Measurements from ENCODE around the gene TIMM22.
"Not testable (repeated sequence)": the region's sequence is repeated elsewhere in the genome, so short reads cannot be mapped to it uniquely, and the experiment has no call there.

The TIMM22 gene

GRCh38 chr17:973053-973452 lies 23.9 kb upstream of the TIMM22 start:
- no peak for DNase-seq (ENCODE audit: low read depth)

DNA sequence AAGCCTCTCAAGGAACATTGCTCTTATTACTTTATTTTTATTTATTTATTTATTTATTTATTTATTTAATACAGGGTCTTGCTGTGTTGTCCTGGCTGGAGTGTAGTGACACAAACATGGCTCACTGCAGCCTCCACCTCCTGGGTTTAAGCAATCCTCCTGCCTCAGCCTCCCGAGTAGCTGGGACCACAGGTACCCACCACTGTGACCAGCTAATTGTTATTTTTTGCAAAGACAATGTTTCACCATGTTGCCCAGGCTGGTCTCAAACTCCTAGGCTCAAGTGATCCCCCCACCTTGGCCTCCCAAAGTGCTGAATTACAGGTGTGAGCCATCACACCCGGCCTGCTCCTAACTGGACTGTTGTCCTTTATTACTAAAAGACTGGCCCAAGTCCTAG lies 22.2 kb upstream of the TIMM22 start:
- DNase-seq (ENCODE audit: low read depth), result not testable (repeated sequence)

- DNase-seq (ENCODE audit: low read depth), result no peak
These were observed 21.5 kb upstream of the TIMM22 start for GRCh38 chr17:975371-975915.

- DNase-seq (ENCODE audit: low read depth), result no peak
These were observed 20.6 kb upstream of the TIMM22 start for GRCh38 chr17:976312-976711.

DNA sequence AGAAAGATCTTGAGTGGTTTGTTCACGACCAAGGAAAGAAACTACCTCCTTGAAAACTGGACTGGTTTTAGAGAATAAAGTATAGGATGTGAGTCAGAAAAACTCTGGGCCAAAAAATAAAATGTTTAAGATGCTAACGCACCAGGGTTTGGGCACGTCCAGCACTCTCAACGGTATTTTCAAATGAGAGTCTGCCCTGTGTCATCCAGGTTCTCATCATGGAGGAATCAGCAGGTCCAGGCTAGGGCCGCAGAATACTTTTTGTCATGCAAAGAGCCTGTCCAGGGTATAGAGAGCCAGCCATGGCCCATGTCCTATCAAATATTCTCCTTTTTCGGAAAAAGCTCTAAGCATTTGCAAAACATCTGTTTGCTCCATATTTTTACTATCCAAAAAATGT lies 19.8 kb upstream of the TIMM22 start:
- no peak for DNase-seq (ENCODE audit: low read depth)

- DNase-seq (ENCODE audit: low read depth), result no peak
These were observed 18.5 kb upstream of the TIMM22 start for GRCh38 chr17:978103-979093.

GRCh38 chr17:979212-979538 lies 17.8 kb upstream of the TIMM22 start:
- DNase-seq (ENCODE audit: low read depth), result no peak

GRCh38 chr17:979539-980405 lies 17.2 kb upstream of the TIMM22 start, which contains the start of gene NXN:
NXN (minus strand) TSS chr17:979776.
- DNase-seq (ENCODE audit: low read depth), result peak; percentile 83

DNA sequence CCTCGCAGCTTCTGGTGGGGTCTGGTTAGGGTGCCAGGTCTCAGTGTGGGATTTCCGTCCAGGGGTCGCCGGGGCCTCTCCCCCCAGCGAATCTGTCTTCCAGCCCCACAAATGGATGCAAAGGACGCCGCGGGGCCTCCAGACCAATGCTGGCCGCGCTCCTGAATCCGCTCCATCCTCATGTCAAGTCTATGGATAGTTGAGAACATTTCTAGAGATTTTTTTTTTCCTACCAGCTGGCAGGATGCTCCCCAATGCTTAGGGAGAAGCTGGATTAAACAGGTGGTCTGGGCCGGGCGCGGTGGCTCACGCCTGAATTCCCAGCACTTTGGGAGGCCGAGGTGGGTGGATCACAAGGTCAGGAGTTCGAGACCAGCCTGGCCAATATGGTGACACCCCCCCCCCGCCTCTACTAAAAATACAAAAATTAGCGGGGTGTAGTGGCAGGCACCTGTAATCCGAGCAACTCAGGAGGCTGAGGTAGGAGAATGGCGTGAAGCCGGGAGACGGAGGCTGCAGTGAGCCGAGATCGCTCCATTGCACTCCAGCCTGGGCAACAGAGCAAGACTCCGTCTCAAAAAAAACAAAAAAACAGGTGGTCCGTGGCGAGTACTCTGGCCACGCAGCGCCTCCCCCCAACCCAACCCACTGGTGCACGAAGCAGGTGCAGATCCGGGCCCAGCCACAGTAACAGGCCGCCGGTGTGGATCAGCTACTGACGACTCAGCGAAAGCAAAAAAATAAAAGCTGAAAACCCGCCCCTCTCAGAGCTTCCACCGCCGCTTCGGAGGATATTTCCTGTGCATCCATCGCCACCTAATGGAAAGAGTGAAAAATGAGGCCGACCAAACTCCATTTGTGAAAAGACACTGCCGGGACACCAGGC lies 16.3 kb upstream of the TIMM22 start:
- peak; percentile 62 for DNase-seq (ENCODE audit: low read depth)

GRCh38 chr17:981292-981658 lies 15.7 kb upstream of the TIMM22 start:
- no peak for DNase-seq (ENCODE audit: low read depth)

- no peak for DNase-seq (ENCODE audit: low read depth)
These were observed 13.0 kb upstream of the TIMM22 start for GRCh38 chr17:983921-984320.

- DNase-seq (ENCODE audit: low read depth), result no peak
These were observed 10.5 kb upstream of the TIMM22 start for GRCh38 chr17:986322-986929.

GRCh38 chr17:987931-988330 lies 9.0 kb upstream of the TIMM22 start:
- DNase-seq (ENCODE audit: low read depth), result no peak

- DNase-seq (ENCODE audit: low read depth), result no peak
These were observed 8.4 kb upstream of the TIMM22 start for GRCh38 chr17:988561-988960.

DNA sequence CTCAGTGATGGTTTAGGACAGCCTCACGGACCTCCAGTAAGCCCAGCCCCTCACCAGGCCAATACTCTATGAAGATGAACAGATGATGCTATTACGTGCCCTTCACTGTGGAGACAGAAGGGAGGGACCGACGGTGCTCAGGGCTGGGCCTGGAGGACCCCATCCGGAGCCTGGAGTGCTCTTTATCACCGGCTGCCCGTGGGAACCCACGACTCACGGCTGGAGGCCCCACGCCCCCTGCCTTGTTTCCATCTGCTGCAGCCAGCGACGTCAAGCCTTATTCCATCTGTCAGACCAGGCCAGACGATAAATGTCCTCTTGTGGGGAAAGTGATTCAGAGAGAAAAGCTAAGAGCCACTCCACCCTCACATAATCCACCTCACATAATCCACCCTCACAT lies 4.0 kb upstream of the TIMM22 start:
- no peak for DNase-seq (ENCODE audit: low read depth)

DNA sequence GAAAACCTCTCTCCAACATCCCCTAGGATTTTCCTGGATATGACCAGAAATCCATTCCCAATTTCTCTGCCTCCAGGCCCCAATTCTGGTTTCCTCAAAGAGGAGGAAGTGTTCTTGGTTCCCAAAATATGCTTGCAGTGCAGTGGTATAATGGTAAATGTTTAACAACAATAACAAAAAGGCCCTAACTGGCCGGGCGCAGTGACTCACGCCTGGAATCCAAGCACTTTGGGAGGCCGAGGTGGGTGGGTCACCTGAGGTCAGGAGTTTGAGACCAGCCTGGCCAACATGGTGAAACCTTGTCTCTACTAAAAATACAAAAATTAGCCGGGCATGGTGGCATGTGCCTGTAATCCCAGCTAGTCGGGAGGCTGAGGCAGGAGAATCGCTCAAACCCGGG lies 1.6 kb upstream of the TIMM22 start:
- not testable (repeated sequence) for DNase-seq (ENCODE audit: low read depth)

GRCh38 chr17:998111-998510 lies 1.2 kb downstream of the TIMM22 start:
- no peak for DNase-seq (ENCODE audit: low read depth)

DNA sequence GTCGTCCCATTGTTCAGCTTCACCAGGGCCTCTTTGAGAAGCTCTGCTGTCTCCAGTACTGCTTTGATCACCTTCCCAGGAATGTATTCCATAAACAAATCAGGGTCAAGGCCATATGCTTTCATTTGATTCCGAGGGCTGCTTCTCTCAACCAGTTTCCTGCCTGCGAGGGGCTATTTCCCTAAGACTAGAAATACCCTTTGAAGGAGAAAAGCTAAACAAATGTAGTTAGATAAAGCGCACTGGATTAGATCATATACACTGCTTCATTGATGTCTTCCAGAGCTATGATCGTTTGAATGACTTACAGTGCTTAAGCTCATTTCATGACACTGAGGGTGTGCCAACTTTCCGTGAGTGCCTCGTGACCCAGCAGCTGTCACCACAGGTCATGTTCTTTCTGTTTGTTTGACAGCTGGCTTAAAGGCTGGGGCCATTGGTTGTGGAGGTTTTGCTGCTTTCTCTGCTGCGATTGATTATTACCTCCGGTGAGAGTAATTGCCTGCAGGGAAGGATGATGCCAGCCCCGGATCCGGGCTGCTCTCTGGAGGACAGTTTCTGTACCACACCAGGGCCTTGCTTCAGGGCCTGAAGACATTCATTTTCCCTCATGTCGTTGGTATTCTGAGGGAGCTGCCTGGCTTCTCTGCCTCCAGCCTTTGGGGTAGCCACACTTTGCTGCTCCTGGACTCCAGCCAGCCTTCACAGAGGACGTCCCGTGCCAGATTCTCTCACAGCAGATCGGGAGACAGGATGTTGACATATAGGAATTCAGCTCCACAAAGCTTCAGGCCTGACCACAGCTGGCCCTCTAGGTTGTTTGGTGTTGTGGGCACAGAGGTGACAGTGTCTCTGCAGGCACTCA lies 3.9 kb downstream of the TIMM22 start:
- no peak for DNase-seq (ENCODE audit: low read depth)

DNA sequence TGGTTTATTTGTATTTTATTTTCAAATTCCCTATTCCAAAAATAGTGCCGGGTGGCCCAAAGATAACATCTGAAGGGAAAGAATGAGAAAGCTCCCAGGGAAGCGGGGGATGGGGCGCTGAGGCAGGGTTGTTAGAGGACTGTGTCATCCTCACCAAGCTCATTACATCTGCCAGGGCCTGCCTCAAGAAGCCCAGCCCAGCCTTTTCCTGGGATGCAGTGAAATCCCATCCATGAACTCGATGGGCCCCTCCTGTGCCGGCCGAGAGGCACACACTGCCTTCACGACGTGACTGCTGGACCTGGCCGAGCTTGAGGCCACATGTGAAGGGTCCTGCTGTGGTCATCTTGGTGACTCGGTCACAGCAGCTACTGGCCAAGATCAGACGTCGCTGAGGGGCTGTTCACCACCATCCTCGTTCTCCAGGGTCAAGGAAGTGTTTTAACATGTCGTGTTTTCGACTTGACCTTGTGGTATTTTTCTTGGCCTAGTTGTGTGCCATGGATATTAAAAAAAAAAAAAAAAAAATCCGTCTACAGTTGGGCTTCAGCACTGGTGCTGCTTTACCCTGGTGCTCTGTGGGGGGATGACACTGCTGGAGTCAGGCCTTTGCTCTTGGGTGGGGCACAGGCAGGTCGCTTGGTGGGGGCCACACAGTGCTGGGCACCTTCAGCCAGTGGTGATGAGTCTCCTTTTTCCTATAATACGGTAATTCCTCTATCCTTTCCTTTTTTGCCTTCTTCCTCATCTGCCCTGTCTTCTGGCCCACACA lies 4.9 kb downstream of the TIMM22 start:
- no peak for DNase-seq (ENCODE audit: low read depth)

GRCh38 chr17:1002412-1002753 lies 5.5 kb downstream of the TIMM22 start:
- no peak for DNase-seq (ENCODE audit: low read depth)

Data from activated T-helper 9 cell treated with anti-CD3 and anti-CD28 coated beads, Interleukin-2, amount 50 U/mL, for 16 hours (primary cell).